H1 (cell line): ENCODE measurements around the gene ARAP3. TPM values are rescaled to one million over a fixed set of nuclear protein-coding genes. Genes with fewer than 3 reads are reported as not detected.
A peak's percentile ranks its signal among the peaks of the same experiment; 100 is the strongest.

Experiments used
- CTCF ChIA-PET: fragments of 300-600 bp; sonication (Branson Sonifier 250); formaldehyde crosslinking; loops from one replicate; lab custom pipeline; 2021; ENCODE audit not compliant: partially characterized antibody; lab: Charles Lee
- POLR2A ChIA-PET: fragments of 300-600 bp; sonication (Branson Sonifier 250); formaldehyde crosslinking; loops from one replicate; lab custom pipeline; 2021; ENCODE audit warnings: inconsistent platforms; ENCODE audit not compliant: partially characterized antibody; lab: Charles Lee
- DNase-seq, 2 experiments: peaks; one replicate each; pipeline versions ENCODE4 v3.0.0 to v3.0.0-alpha.2; 2010 to 2022; ENCODE audit warnings: low spot score in 2 of 2, low read depth in 1 of 2, mixed read lengths in 1 of 2
- FAIRE-seq: peaks from 2 replicates; lab custom pipeline; 2011; peaks lifted over from hg19 to GRCh38; lab: Jason Lieb, UNC
- H2AFZ ChIP-seq: 2 replicates; pipeline ENCODE4 v1.8.1; 2012; ENCODE audit warnings: low read length, inconsistent platforms
- H2AK5ac ChIP-seq: 2 replicates; pipeline ENCODE4 v1.6.1; 2013; ENCODE audit warnings: low read depth, low read length
- H2BK120ac ChIP-seq: replicated peaks from 2 replicates; pipeline ENCODE3; 2013; ENCODE audit warnings: low read depth, low read length, inconsistent platforms
- H2BK12ac ChIP-seq: 2 replicates; pipeline ENCODE4 v1.6.1; 2013; ENCODE audit warnings: low read depth, low read length
- H2BK15ac ChIP-seq: 2 replicates; pipeline ENCODE4 v1.6.1; 2013; ENCODE audit warnings: low read length
- H2BK20ac ChIP-seq: 2 replicates; pipeline ENCODE4 v1.6.1; 2013; ENCODE audit warnings: low read length
- H2BK5ac ChIP-seq: 2 replicates; pipeline ENCODE4 v1.6.1; 2013; ENCODE audit warnings: low read depth, low read length
- H3K14ac ChIP-seq: 2 replicates; pipeline ENCODE4 v1.6.1; 2013; ENCODE audit warnings: inconsistent platforms; ENCODE audit not compliant: insufficient read length
- H3K18ac ChIP-seq: 2 replicates; pipeline ENCODE4 v1.6.1; 2013; ENCODE audit warnings: low read length; ENCODE audit errors: extremely low read depth
- H3K23ac ChIP-seq: 2 replicates; pipeline ENCODE4 v1.6.1; 2013; ENCODE audit warnings: inconsistent platforms; ENCODE audit not compliant: insufficient read length
- H3K23me2 ChIP-seq: 2 replicates; pipeline ENCODE4 v1.6.1; 2013; ENCODE audit warnings: low read depth, low read length
- H3K27ac ChIP-seq: 2 replicates; pipeline ENCODE4 v1.6.1; 2011; ENCODE audit warnings: low read depth, low read length, inconsistent platforms
- H3K27me3 ChIP-seq, 4 experiments: replicated peaks in 1 of 4; 1 replicate in 1 of 4; 2 replicates in 3 of 4; pipeline versions ENCODE4 v1.6.1 to v1.8.1; 2011 to 2013; ENCODE audit warnings: low read length in 3 of 4, mild to moderate bottlenecking in 3 of 4, inconsistent platforms in 2 of 4, mixed read lengths in 2 of 4, moderate library complexity in 1 of 4; ENCODE audit not compliant: control insufficient read depth in 3 of 4, insufficient read depth in 3 of 4; ENCODE audit errors: extremely low read depth in 1 of 4
- H3K36me3 ChIP-seq, 4 experiments: 2 replicates each; pipeline versions ENCODE4 v1.6.1 to v1.8.1; 2011 to 2013; ENCODE audit warnings: mild to moderate bottlenecking in 4 of 4, low read length in 3 of 4, moderate library complexity in 2 of 4, control low read depth in 1 of 4, inconsistent platforms in 1 of 4; ENCODE audit not compliant: insufficient read depth in 4 of 4, control insufficient read depth in 2 of 4
- H3K4ac ChIP-seq: replicated peaks from 2 replicates; pipeline ENCODE3; 2013; ENCODE audit warnings: low read length, low read depth, mixed read lengths, inconsistent platforms; ENCODE audit not compliant: insufficient read length
- H3K4me1 ChIP-seq, 4 experiments: replicated peaks in 1 of 4; 1 replicate in 1 of 4; 2 replicates in 3 of 4; pipeline versions ENCODE4 v1.6.1 to v1.8.1; 2011 to 2013; ENCODE audit warnings: low read length in 3 of 4, inconsistent platforms in 2 of 4, mixed read lengths in 1 of 4; ENCODE audit not compliant: insufficient read depth in 4 of 4, control insufficient read depth in 3 of 4
- H3K4me2 ChIP-seq, 2 experiments: 2 replicates each; pipeline versions ENCODE4 v1.6.1 to v1.8.1; 2011 to 2013; ENCODE audit warnings: low read depth in 2 of 2, low read length in 2 of 2, control low read depth in 1 of 2, inconsistent platforms in 1 of 2, mild to moderate bottlenecking in 1 of 2; ENCODE audit not compliant: insufficient read depth in 1 of 2
- H3K4me3 ChIP-seq, 4 experiments: fragments of 200-600, 300-600 bp in 1 of 4; sonication (generic), shearing (Covaris generic), sonication (Bioruptor Twin) in 1 of 4; 2 replicates each; pipeline versions ENCODE4 v1.5.1 to v1.8.1; 2011 to 2016; ENCODE audit warnings: low read length in 4 of 4, low read depth in 3 of 4, control low read depth in 2 of 4, inconsistent platforms in 2 of 4, mild to moderate bottlenecking in 2 of 4, mixed read lengths in 1 of 4, moderate library complexity in 1 of 4; ENCODE audit not compliant: insufficient read depth in 2 of 4; ENCODE audit errors: extremely low read depth in 1 of 4
- H3K56ac ChIP-seq: replicated peaks from 2 replicates; pipeline ENCODE3; 2013; ENCODE audit warnings: low read depth, mild to moderate bottlenecking, mixed read lengths, low read length, inconsistent platforms; ENCODE audit not compliant: insufficient read length
- H3K79me1 ChIP-seq: 2 replicates; pipeline ENCODE4 v1.6.1; 2013; ENCODE audit warnings: low read depth, low read length, control low read depth
- H3K79me2 ChIP-seq, 2 experiments: 2 replicates each; pipeline versions ENCODE4 v1.6.1 to v1.8.1; 2012 to 2013; ENCODE audit warnings: low read length in 2 of 2, mild to moderate bottlenecking in 2 of 2, inconsistent platforms in 1 of 2; ENCODE audit not compliant: insufficient read depth in 2 of 2, control insufficient read depth in 1 of 2
- H3K9ac ChIP-seq, 4 experiments: replicated peaks in 1 of 4; 1 replicate in 1 of 4; 2 replicates in 3 of 4; pipeline versions ENCODE4 v1.6.1 to v1.8.1; 2011 to 2013; ENCODE audit warnings: low read depth in 3 of 4, low read length in 3 of 4, control low read depth in 2 of 4, mild to moderate bottlenecking in 2 of 4, moderate library complexity in 2 of 4, inconsistent platforms in 1 of 4; ENCODE audit errors: extremely low read depth in 1 of 4
- H3K9me3 ChIP-seq, 2 experiments: 2 replicates each; pipeline versions ENCODE4 v1.6.1 to v1.8.1; 2012 to 2013; ENCODE audit warnings: mild to moderate bottlenecking in 2 of 2, moderate library complexity in 2 of 2, control low read depth in 1 of 2, inconsistent platforms in 1 of 2, low read depth in 1 of 2, low read length in 1 of 2, mixed read lengths in 1 of 2; ENCODE audit not compliant: insufficient read depth in 2 of 2
- H4K20me1 ChIP-seq, 2 experiments: replicated peaks in 1 of 2; 2 replicates each; pipeline versions ENCODE3 to v1.8.1; 2011 to 2013; ENCODE audit warnings: inconsistent platforms in 2 of 2, low read length in 2 of 2, mild to moderate bottlenecking in 1 of 2; ENCODE audit not compliant: insufficient read depth in 2 of 2, control insufficient read depth in 1 of 2
- H4K5ac ChIP-seq: 2 replicates; pipeline ENCODE4 v1.6.1; 2013; ENCODE audit warnings: low read length, low read depth, mixed read lengths, inconsistent platforms; ENCODE audit not compliant: insufficient read length
- H4K8ac ChIP-seq: 2 replicates; pipeline ENCODE4 v1.8.0; 2013; ENCODE audit warnings: mild to moderate bottlenecking, moderate library complexity, low read length, inconsistent platforms; ENCODE audit not compliant: insufficient read depth; ENCODE audit errors: extremely low read depth
- H4K91ac ChIP-seq: replicated peaks from 2 replicates; pipeline ENCODE3; 2013; ENCODE audit warnings: low read length, mixed read lengths, inconsistent platforms; ENCODE audit not compliant: insufficient read length
- ATF2 ChIP-seq: IDR thresholded peaks from 2 replicates; pipeline ENCODE4 v1.6.1; 2012; ENCODE audit warnings: low read length, inconsistent platforms
- BCL11A ChIP-seq, 2 experiments: IDR thresholded peaks; one replicate each; pipeline ENCODE4 v1.6.1; 2011; ENCODE audit warnings: low read depth in 2 of 2, low read length in 2 of 2, mild to moderate bottlenecking in 2 of 2
- CBX8 ChIP-seq: fragments of 300-800, 300-1000 bp; sonication (generic); IDR thresholded peaks from 2 replicates; pipeline ENCODE4 v1.7.1; 2016; ENCODE audit warnings: low read depth, low read length, borderline replicate concordance
- CEBPB ChIP-seq: IDR thresholded peaks from 2 replicates; pipeline ENCODE4 v1.6.1; 2012; ENCODE audit warnings: low read depth, low read length
- CHD1 ChIP-seq: IDR thresholded peaks from 2 replicates; pipeline ENCODE4 v1.6.1; 2012; ENCODE audit warnings: low read depth, low read length, improper control_type of control experiment
- HDAC6 ChIP-seq: IDR thresholded peaks from one replicate; pipeline ENCODE4 v1.7.1; 2012; ENCODE audit warnings: low read depth, mild to moderate bottlenecking, inconsistent platforms, low read length, moderate library complexity
- MAFK ChIP-seq: IDR thresholded peaks from 2 replicates; pipeline ENCODE4 v1.6.1; 2012; ENCODE audit warnings: low read depth, mild to moderate bottlenecking, improper control_type of control experiment, low read length
- PHF8 ChIP-seq: fragments of 200-600 bp; sonication (generic); conservative IDR thresholded peaks from 2 replicates; pipeline ENCODE4 v1.7.1; 2012; ENCODE audit warnings: low read depth, mild to moderate bottlenecking, inconsistent platforms, low read length, moderate library complexity
- POLR2AphosphoS5 ChIP-seq: IDR thresholded peaks from 2 replicates; pipeline ENCODE4 v1.6.1; 2011; ENCODE audit warnings: low read depth, low read length
- RBBP5 ChIP-seq: IDR thresholded peaks from 2 replicates; pipeline ENCODE4 v1.7.1; 2012; ENCODE audit warnings: low read depth, mild to moderate bottlenecking, inconsistent platforms, low read length, moderate library complexity, borderline replicate concordance
- RFX5 ChIP-seq: IDR thresholded peaks from 2 replicates; pipeline ENCODE4 v1.6.1; 2011; ENCODE audit warnings: low read depth, low read length, improper control_type of control experiment, borderline replicate concordance
- SAP30 ChIP-seq: fragments of 300-600 bp; sonication (generic); IDR thresholded peaks from 2 replicates; pipeline ENCODE4 v1.7.1; 2012; ENCODE audit warnings: low read length, moderate library complexity, mild to moderate bottlenecking, inconsistent platforms; ENCODE audit not compliant: insufficient read depth, insufficient replicate concordance
- TAF1 ChIP-seq: IDR thresholded peaks from 2 replicates; pipeline ENCODE4 v1.6.1; 2011; ENCODE audit warnings: mild to moderate bottlenecking, low read depth, low read length
- WGBS, 2 experiments: shearing (Covaris generic) in 1 of 2; methylation state at CpG; one replicate each; pipeline versions ENCODE4 v1.1.6 to v1.1.7; 2013 to 2015; ENCODE audit warnings: low lambda C conversion rate in 2 of 2, mixed read lengths in 2 of 2, inconsistent platforms in 1 of 2, low coverage in 1 of 2, missing lambda C conversion rate in 1 of 2; ENCODE audit not compliant: insufficient replicate concordance in 2 of 2, insufficient coverage in 1 of 2, insufficient read length in 1 of 2; ENCODE audit errors: extremely low coverage in 1 of 2, missing lambda C conversion rate in 1 of 2; 5-methylcytosine and 5-hydroxymethylcytosine counted together
- polyA plus RNA-seq, 7 experiments: library from polyadenylated mRNA; depleted of rRNA in 3 of 7; stranded (reverse) in 5 of 7; unstranded in 2 of 7; fragments of >200 nt in 5 of 7; fragments of 200-250 nt in 2 of 7; gene quantifications; 1 replicate in 5 of 7; 2 replicates in 1 of 7; 4 replicates in 1 of 7; pipeline versions ENCODE4 v1.2.1 to v1.2.3, GENCODE V29; 2011 to 2013; ENCODE audit warnings: missing spikeins in 2 of 7, mixed read lengths in 2 of 7
- total RNA-seq: library from RNA; stranded (reverse); fragmentation: NEBNext Ultra II Directional; extraction: Animal tissue kit (Norgen Biotek cat#: 25700); gene quantifications from 2 replicates; pipeline ENCODE4 v1.2.1, GENCODE V29; 2021

The ARAP3 gene
- total and polyA plus RNA-seq, 2 of the 8 experiments (the other 6 are each of a cell fraction or from before 2014, with no cell fraction given): 14.4 to 48.6 TPM

DNA sequence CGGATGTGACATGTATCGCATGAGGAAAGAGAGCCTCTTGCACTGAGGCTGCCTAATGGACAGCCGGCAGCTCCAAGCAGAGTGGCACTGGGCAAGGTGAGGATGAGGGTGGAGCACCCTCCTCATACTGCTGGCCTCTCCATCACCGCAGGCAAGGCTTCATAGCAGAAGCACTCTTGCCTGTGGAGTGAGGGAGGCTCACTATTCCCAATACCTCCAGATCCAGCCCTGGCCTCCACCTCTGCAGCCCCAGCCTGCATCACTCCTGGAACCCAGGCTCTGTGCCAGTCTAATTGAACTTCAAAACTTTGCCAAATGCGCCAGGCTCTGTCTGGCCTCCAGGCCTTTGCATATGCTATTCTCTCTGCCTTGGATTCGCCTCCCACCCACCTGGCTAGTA lies 29.7 kb upstream of the ARAP3 start:
- Histone ChIP-seq H3K4me3 (no peak overlapping the region), H4K91ac (no peak overlapping the region), H3K4me2 (no peak overlapping the region), H3K4ac (no peak overlapping the region), H3K14ac (no peak overlapping the region), H3K18ac (no peak overlapping the region), H2BK120ac (no peak overlapping the region), H2AK5ac (no peak overlapping the region), H3K79me2 (no peaks in the 10 kb centered on the region), H4K5ac (no peak overlapping the region), H3K9me3 (no peaks in the 10 kb centered on the region), H3K79me1 (no peaks in the 10 kb centered on the region), H2BK20ac (no peak overlapping the region), H3K36me3 (no peaks in the 10 kb centered on the region), H2BK15ac (peak overlapping the region; percentile 14; the same call in 1 of the 2 replicates), H2BK5ac (0 out of 2 replicates have a peak overlapping the region, but pooled peaks have one; percentile 57), H3K27ac (no peak overlapping the region), H4K8ac (no peak overlapping the region), H3K23me2 (no peaks in the 10 kb centered on the region), H3K23ac (no peak overlapping the region), H2AFZ (no peak overlapping the region), H3K4me1 (peaks cover 0 to 11% (median 6%) of the 10 kb centered on the region in 4 experiments; a peak in 6 of 7 replicates), H3K56ac (no peak overlapping the region), H2BK12ac (peak overlapping the region; percentile 60; the same call in 1 of the 2 replicates), H3K27me3 (no peaks in the 10 kb centered on the region), H4K20me1 (no peaks in the 10 kb centered on the region), H3K9ac (no peak overlapping the region)
- 86% methylated on average over 6 of the region's 6 CpGs; no CpG with 5 or more reads in 1 of the 2 experiments for WGBS, 2 experiments
- no peak for FAIRE-seq
- ChIA-PET POLR2A (no interaction called here), CTCF (interaction anchor here (0.9 to 11.5 kb wide), 3 partner anchors 10 to 102 kb away, joined by 3 to 95 read pairs (median 4); no protein-coding TSS in a partner anchor)
- no peak for DNase-seq
- no peak for TF ChIP-seq RBBP5
- no peak for TF ChIP-seq TAF1
- no peak for TF ChIP-seq CHD1
- no peak for TF ChIP-seq MAFK
- no peak for TF ChIP-seq HDAC6
- TF ChIP-seq CEBPB: no peak
- no peak for TF ChIP-seq PHF8
- TF ChIP-seq BCL11A (IDR thresholded peaks at IDR 0.05; ENCODE audit: low read depth in 2 of 2, low read length in 2 of 2): no peak
- TF ChIP-seq CBX8: no peak
- TF ChIP-seq POLR2AphosphoS5: no peak
- TF ChIP-seq SAP30: no peak
- TF ChIP-seq ATF2: no peak
- TF ChIP-seq RFX5: no peak
